Uterus (tissue), 4 donors: ENCODE data around the gene ACTN2. TPM values are rescaled to one million over a fixed set of nuclear protein-coding genes. Genes with fewer than 3 reads are reported as not detected.

Experiments
- DNase-seq, 2 donors: peaks; one replicate each; pipeline ENCODE4 v3.0.0-alpha.2; 2019 to 2020
- H3K27ac ChIP-seq, 2 donors: fragments of 200-600 bp; sonication (generic); 1 replicate in 1 of 2; 2 replicates in 1 of 2; pipeline ENCODE4 v1.5.1; 2016 to 2018
- H3K27me3 ChIP-seq, 2 donors: fragments of 200-600 bp; sonication (generic); one replicate each; pipeline ENCODE4 v1.5.1; 2018 to 2019; ENCODE audit warnings: control low read depth in 1 of 2
- H3K36me3 ChIP-seq, 2 donors: fragments of 200-600 bp; sonication (generic); one replicate each; pipeline ENCODE4 v1.5.1; 2019; ENCODE audit warnings: control low read depth in 1 of 2
- H3K4me1 ChIP-seq, 2 donors: fragments of 200-600 bp; sonication (generic); one replicate each; pipeline ENCODE4 v1.5.1; 2018 to 2019; ENCODE audit warnings: control low read depth in 1 of 2
- H3K4me3 ChIP-seq, 2 donors: fragments of 200-600 bp; sonication (generic); 1 replicate in 1 of 2; 2 replicates in 1 of 2; pipeline ENCODE4 v1.5.1; 2018 to 2019; ENCODE audit warnings: mild to moderate bottlenecking in 1 of 2
- H3K9me3 ChIP-seq, 2 donors: fragments of 200-600 bp; sonication (generic); one replicate each; pipeline ENCODE4 v1.5.1; 2019; ENCODE audit warnings: control low read depth in 1 of 2
- CTCF ChIP-seq, 4 experiments: fragments of 200-600 bp in 2 of 4; fragments of 450-650 bp in 2 of 4; sonication (generic) in 2 of 4; IDR thresholded peaks; one replicate each; pipeline ENCODE4 v1.5.1; 2016 to 2019; ENCODE audit warnings: antibody characterized with exemption in 4 of 4, mild to moderate bottlenecking in 2 of 4, moderate library complexity in 1 of 4
- POLR2A ChIP-seq, 2 donors: fragments of 450-650 bp; IDR thresholded peaks; one replicate each; pipeline ENCODE4 v1.6.1; 2016; ENCODE audit warnings: antibody characterized with exemption in 2 of 2, mild to moderate bottlenecking in 1 of 2, moderate library complexity in 1 of 2
- intact Hi-C: fragments of 100-400 bp; cut with DNase I; formaldehyde crosslinking; loops from one replicate; pipeline ENCODE4 v1.15.1; 2023; ENCODE audit warnings: low total_unique reads
- total RNA-seq, 4 donors: library from RNA; depleted of rRNA in 3 of 4; stranded (reverse); fragments of >200 nt in 3 of 4; gene quantifications; one replicate each; pipeline versions ENCODE4 v1.1.0 to v1.2.4, GENCODE V29; 2014 to 2023
- donor health status: DM: yes; HTN: yes; CAD: no.

The ACTN2 gene
- total RNA-seq, 4 donors from 2014 or later, result 0.29 to 28.9 (median 1.1) TPM

- TF ChIP-seq CTCF (IDR thresholded peaks at IDR 0.05), result no peak
- TF ChIP-seq POLR2A (IDR thresholded peaks at IDR 0.05), result no peak
- no peak for DNase-seq
- no peaks in the 10 kb centered on the region for H3K9me3 ChIP-seq
- H3K27me3 ChIP-seq, result no peaks in the 10 kb centered on the region
- H3K4me3 ChIP-seq, result no peak overlapping the region
- H3K4me1 ChIP-seq, result no peaks in the 10 kb centered on the region
- H3K36me3 ChIP-seq, result no peaks in the 10 kb centered on the region
- H3K27ac ChIP-seq, result no peak overlapping the region
- intact Hi-C loops, result no loop called here
Observed at GRCh38 chr1:236710328-236710892, 24.1 kb downstream of the ACTN2 start.

- Histone ChIP-seq H3K27me3 (no peaks in the 10 kb centered on the region), H3K9me3 (no peaks in the 10 kb centered on the region), H3K4me1 (no peaks in the 10 kb centered on the region), H3K27ac (no peak overlapping the region), H3K4me3 (no peak overlapping the region), H3K36me3 (no peaks in the 10 kb centered on the region)
- TF ChIP-seq CTCF (IDR thresholded peaks at IDR 0.05) (no peak), POLR2A (IDR thresholded peaks at IDR 0.05) (no peak)
- DNase-seq, result no peak
- intact Hi-C loops, result no loop called here
Observed at GRCh38 chr1:236716160-236716559, 29.9 kb downstream of the ACTN2 start.

DNA sequence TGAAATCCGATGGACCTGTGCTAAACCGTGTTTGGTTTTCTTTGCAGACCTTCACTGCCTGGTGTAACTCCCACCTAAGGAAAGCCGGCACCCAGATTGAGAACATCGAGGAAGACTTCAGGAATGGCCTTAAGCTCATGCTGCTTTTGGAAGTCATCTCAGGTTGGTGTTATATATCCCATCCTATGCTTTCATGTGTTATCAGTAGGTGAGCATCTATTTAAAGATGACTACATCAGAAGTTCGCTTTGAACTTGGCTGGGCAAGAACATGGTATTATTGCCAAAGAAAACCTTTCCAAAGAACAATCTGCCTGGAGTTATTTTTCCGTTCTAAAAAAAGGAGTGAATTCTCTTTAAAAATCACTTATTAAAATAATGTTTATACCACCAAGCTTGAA lies 31.5 kb downstream of the ACTN2 start:
- no peak for DNase-seq
- intact Hi-C loops, result no loop called here
- Histone ChIP-seq H3K27ac (no peak overlapping the region), H3K9me3 (no peaks in the 10 kb centered on the region), H3K4me3 (no peak overlapping the region), H3K4me1 (no peaks in the 10 kb centered on the region), H3K36me3 (no peaks in the 10 kb centered on the region), H3K27me3 (no peaks in the 10 kb centered on the region)
- TF ChIP-seq POLR2A (IDR thresholded peaks at IDR 0.05) (no peak), CTCF (IDR thresholded peaks at IDR 0.05) (no peak)

GRCh38 chr1:236718328-236718727 lies 32.0 kb downstream of the ACTN2 start:
- no peak for DNase-seq
- Histone ChIP-seq H3K9me3 (no peaks in the 10 kb centered on the region), H3K36me3 (no peaks in the 10 kb centered on the region), H3K4me1 (no peaks in the 10 kb centered on the region), H3K27ac (no peak overlapping the region), H3K4me3 (no peak overlapping the region), H3K27me3 (no peaks in the 10 kb centered on the region)
- intact Hi-C loops, result no loop called here
- TF ChIP-seq POLR2A (IDR thresholded peaks at IDR 0.05), result no peak
- no peak for TF ChIP-seq CTCF (IDR thresholded peaks at IDR 0.05)

- DNase-seq, result no peak
- intact Hi-C loops, result no loop called here
- Histone ChIP-seq H3K27me3 (no peaks in the 10 kb centered on the region), H3K4me3 (no peak overlapping the region), H3K36me3 (no peaks in the 10 kb centered on the region), H3K4me1 (no peaks in the 10 kb centered on the region), H3K27ac (no peak overlapping the region), H3K9me3 (no peaks in the 10 kb centered on the region)
- no peak for TF ChIP-seq CTCF (IDR thresholded peaks at IDR 0.05)
- no peak for TF ChIP-seq POLR2A (IDR thresholded peaks at IDR 0.05)
Observed at GRCh38 chr1:236720206-236720605, 33.9 kb downstream of the ACTN2 start.
